ENCODE measurements around the gene DUSP23.

DNA sequence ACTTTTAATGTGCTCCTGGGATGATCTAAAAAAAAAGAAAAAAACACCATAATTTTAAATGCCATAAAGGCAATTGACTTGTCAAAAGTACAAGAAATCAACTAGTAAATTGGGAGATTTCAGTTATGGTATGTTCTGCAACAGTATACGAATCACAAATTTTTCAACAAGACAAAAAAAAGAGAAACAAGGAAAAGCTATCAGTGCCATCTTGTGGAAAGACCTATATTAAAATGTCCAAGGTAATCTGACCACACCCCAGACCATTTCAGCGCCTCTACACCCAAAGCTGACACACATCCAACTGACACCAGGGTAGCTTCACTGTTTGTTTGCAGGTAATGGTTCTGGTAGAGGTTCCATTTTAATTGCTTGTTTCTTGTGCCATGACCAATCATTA lies 5.0 kb upstream of the DUSP23 start:
- TF ChIP-seq, protein P1, sequence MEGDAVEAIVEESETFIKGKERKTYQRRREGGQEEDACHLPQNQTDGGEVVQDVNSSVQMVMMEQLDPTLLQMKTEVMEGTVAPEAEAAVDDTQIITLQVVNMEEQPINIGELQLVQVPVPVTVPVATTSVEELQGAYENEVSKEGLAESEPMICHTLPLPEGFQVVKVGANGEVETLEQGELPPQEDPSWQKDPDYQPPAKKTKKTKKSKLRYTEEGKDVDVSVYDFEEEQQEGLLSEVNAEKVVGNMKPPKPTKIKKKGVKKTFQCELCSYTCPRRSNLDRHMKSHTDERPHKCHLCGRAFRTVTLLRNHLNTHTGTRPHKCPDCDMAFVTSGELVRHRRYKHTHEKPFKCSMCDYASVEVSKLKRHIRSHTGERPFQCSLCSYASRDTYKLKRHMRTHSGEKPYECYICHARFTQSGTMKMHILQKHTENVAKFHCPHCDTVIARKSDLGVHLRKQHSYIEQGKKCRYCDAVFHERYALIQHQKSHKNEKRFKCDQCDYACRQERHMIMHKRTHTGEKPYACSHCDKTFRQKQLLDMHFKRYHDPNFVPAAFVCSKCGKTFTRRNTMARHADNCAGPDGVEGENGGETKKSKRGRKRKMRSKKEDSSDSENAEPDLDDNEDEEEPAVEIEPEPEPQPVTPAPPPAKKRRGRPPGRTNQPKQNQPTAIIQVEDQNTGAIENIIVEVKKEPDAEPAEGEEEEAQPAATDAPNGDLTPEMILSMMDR (IDR thresholded peaks at IDR 0.05; ENCODE audit: insufficient read depth, low read length, poor library complexity, severe bottlenecking) = no peak
- no peak for TF ChIP-seq EZH2phosphoT487 (conservative IDR thresholded peaks at IDR 0.05; ENCODE audit: low read length)
